HepG2 (cell line): ENCODE data around the gene IQSEC1. TPM values are rescaled to one million over a fixed set of nuclear protein-coding genes. Genes with fewer than 3 reads are reported as not detected.

Experiments
- ATAC-seq: fragments of 200-7000 bp; cut with Tn5 transposase; 3 replicates; pipeline ENCODE4 v1.9.1; 2020; ENCODE audit warnings: mild to moderate bottlenecking, moderate library complexity
- BruUV-seq: library from RNA; stranded (reverse); fragments of 400-500 nt; replicated peaks from 2 replicates; lab custom pipeline; 2021; lab: Mats Ljungman, UMichigan
- CTCF ChIA-PET: fragments of 300-600 bp; formaldehyde crosslinking; extraction: SDS; loops from one replicate; lab custom pipeline; 2021; ENCODE audit warnings: low total read pairs, inconsistent platforms, low intra/inter-chr PET ratio; lab: Yijun Ruan, JAX
- POLR2A ChIA-PET: fragments of 350-600 bp; sonication (Branson Sonifier 250); formaldehyde crosslinking; loops from one replicate; lab custom pipeline; 2020; ENCODE audit warnings: antibody characterized with exemption, inconsistent platforms; lab: Yijun Ruan, JAX
- DNase-seq: peaks from one replicate; pipeline ENCODE4 v3.0.0-alpha.2; 2015; ENCODE audit warnings: low spot score
- FAIRE-seq: peaks from 3 replicates; lab custom pipeline; 2011; peaks lifted over from hg19 to GRCh38; lab: Jason Lieb, UNC
- H2AFZ ChIP-seq: one replicate; pipeline ENCODE4 v1.6.1; 2011; ENCODE audit warnings: low read length, inconsistent platforms
- H3K27ac ChIP-seq: fragments of 300-600 bp; 3 replicates; pipeline ENCODE4 v1.8.0; 2011; ENCODE audit warnings: mixed run types, mild to moderate bottlenecking, mixed read lengths, low read length, inconsistent platforms; ENCODE audit not compliant: insufficient read depth; ENCODE audit errors: extremely low read length
- H3K27me3 ChIP-seq, 2 experiments: fragments of 200-600 bp in 1 of 2; 2 replicates in 1 of 2; 3 replicates in 1 of 2; pipeline versions ENCODE4 v1.6.0 to v1.8.0; 2011; ENCODE audit warnings: low read length in 2 of 2, mild to moderate bottlenecking in 2 of 2, moderate library complexity in 2 of 2, inconsistent platforms in 1 of 2; ENCODE audit not compliant: insufficient read depth in 2 of 2, control insufficient read depth in 1 of 2
- H3K36me3 ChIP-seq, 2 experiments: fragments of 200-600 bp in 1 of 2; replicated peaks in 1 of 2; 2 replicates in 1 of 2; 3 replicates in 1 of 2; pipeline versions ENCODE4 v1.5.1 to v1.8.0; 2011; ENCODE audit warnings: low read length in 2 of 2, inconsistent platforms in 1 of 2; ENCODE audit not compliant: insufficient read depth in 2 of 2, control insufficient read depth in 1 of 2
- H3K4me1 ChIP-seq: 2 replicates; pipeline ENCODE4 v1.5.1; 2012; ENCODE audit warnings: low read length, inconsistent platforms; ENCODE audit not compliant: insufficient read depth
- H3K4me2 ChIP-seq: 2 replicates; pipeline ENCODE4 v1.6.0; 2011; ENCODE audit warnings: low read depth, low read length, inconsistent platforms
- H3K4me3 ChIP-seq, 3 experiments: fragments of 200-600 bp in 1 of 3; sonication (generic), shearing (Covaris generic) in 1 of 3; replicated peaks in 1 of 3; 2 replicates each; pipeline ENCODE4 v1.5.1; 2011 to 2016; ENCODE audit warnings: low read length in 3 of 3, inconsistent platforms in 2 of 3, low read depth in 2 of 3, mild to moderate bottlenecking in 2 of 3, control low read depth in 1 of 3, mixed read lengths in 1 of 3; ENCODE audit not compliant: insufficient read depth in 1 of 3
- H3K79me2 ChIP-seq: one replicate; pipeline ENCODE4 v1.6.1; 2011; ENCODE audit warnings: low read length, inconsistent platforms; ENCODE audit not compliant: insufficient read depth
- H3K9ac ChIP-seq: 2 replicates; pipeline ENCODE4 v1.6.0; 2011; ENCODE audit warnings: mild to moderate bottlenecking, low read depth, low read length, inconsistent platforms; ENCODE audit not compliant: insufficient read depth
- H3K9me3 ChIP-seq: 2 replicates; pipeline ENCODE4 v1.5.1; 2012; ENCODE audit warnings: mild to moderate bottlenecking, low read length
- H4K20me1 ChIP-seq: 2 replicates; pipeline ENCODE4 v1.6.0; 2011; ENCODE audit warnings: inconsistent platforms, mild to moderate bottlenecking, low read length, moderate library complexity; ENCODE audit not compliant: insufficient read depth
- HMG20A ChIP-seq: IDR thresholded peaks from 2 replicates; pipeline ENCODE4 v1.6.1; 2016; ENCODE audit warnings: borderline replicate concordance
- SMAD1 ChIP-seq: sonication (generic); formaldehyde crosslinking; IDR thresholded peaks from 2 replicates; pipeline ENCODE4 v1.4.0; 2020; ENCODE audit warnings: missing genetic modification reagents, low read depth, mild to moderate bottlenecking, borderline replicate concordance
- ZKSCAN1 ChIP-seq: fragments of 150-350 bp; IDR thresholded peaks from 2 replicates; pipeline ENCODE4 v1.6.1; 2014; ENCODE audit warnings: low read length
- ZNF768 ChIP-seq: sonication (generic); formaldehyde crosslinking; IDR thresholded peaks from 2 replicates; pipeline ENCODE4 v1.4.0; 2020; ENCODE audit warnings: missing genetic modification reagents
- WGBS: methylation state at CpG from one replicate; pipeline ENCODE4 v1.1.6; 2017; ENCODE audit warnings: low lambda C conversion rate; 5-methylcytosine and 5-hydroxymethylcytosine counted together
- in situ Hi-C: cut with HindIII; loops from 2 replicates; pipeline ENCODE4 v1.10.0; 2017; ENCODE audit warnings: low pct_unique_long_range_greater_than_20kb; ENCODE audit not compliant: extremely low pct_ligation_motif_present
- intact Hi-C: fragments of 100-400 bp; cut with micrococcal nuclease; formaldehyde crosslinking; loops from one replicate; pipeline ENCODE4 v1.10.0; 2022; ENCODE audit not compliant: unreplicated experiment
- polyA plus RNA-seq, 8 experiments: library from polyadenylated mRNA; depleted of rRNA in 3 of 8; stranded (reverse) in 7 of 8; unstranded in 1 of 8; fragments of >200 nt; fragmentation: Illumina TruSeq in 4 of 8; extraction: Trizol in 4 of 8; gene quantifications; 2 replicates each; pipeline versions ENCODE4 v1.2.1 to v1.2.3, GENCODE V29; 2011 to 2016; ENCODE audit warnings: low read depth in 4 of 8, missing spikeins in 1 of 8, mixed read lengths in 1 of 8; ENCODE audit not compliant: insufficient read depth in 1 of 8
- total RNA-seq, 5 experiments: library from RNA; depleted of rRNA; stranded (reverse); fragments of >200 nt; fragmentation: Illumina TruSeq; extraction: Trizol; gene quantifications; 2 replicates each; pipeline ENCODE4 v1.2.3, GENCODE V29; 2016; ENCODE audit warnings: low read depth in 1 of 5
- TF ChIP-seq, protein P1 (sequence below): IDR thresholded peaks from 2 replicates; pipeline ENCODE4 v1.6.1; 2018; ENCODE audit warnings: missing genetic modification reagents, mild to moderate bottlenecking, missing compliant biosample characterization
- TF ChIP-seq, protein P2 (sequence below): sonication (generic); formaldehyde crosslinking; IDR thresholded peaks from 2 replicates; pipeline ENCODE4 v1.4.0; 2020; ENCODE audit warnings: missing genetic modification reagents

The IQSEC1 gene
- total and polyA plus RNA-seq, 2 of the 13 experiments (the other 11 are each of a cell fraction or from before 2014, with no cell fraction given), result 17.4 to 20.2 TPM

- no peak overlapping the region for H3K4me3 ChIP-seq
- CTCF ChIA-PET, result no interaction called here
- 93% methylated on average over 4 of the region's 5 CpGs for WGBS
- no peak overlapping the region for H3K9ac ChIP-seq
- BruUV-seq, result no TSS peak
- no peak for DNase-seq
- no peak overlapping the region for H3K27ac ChIP-seq
- no peaks in the 10 kb centered on the region for H3K27me3 ChIP-seq
- H3K9me3 ChIP-seq, result no peaks in the 10 kb centered on the region
- peaks cover 16% of the 10 kb centered on the region; the same call in 1 of the 2 replicates for H4K20me1 ChIP-seq
- no peaks in the 10 kb centered on the region for H3K79me2 ChIP-seq
- FAIRE-seq, result no peak
- H2AFZ ChIP-seq, result no peak overlapping the region
- no peak for ATAC-seq
- TF ChIP-seq SMAD1 (CRISPR knock-in tag) (no peak), HMG20A (CRISPR knock-in tag) (no peak), ZNF768 (CRISPR knock-in tag) (peak; percentile 63; the same call in 1 of the 2 replicates), ZKSCAN1 (peak; percentile 64; the same call in 1 of the 2 replicates)
- TF ChIP-seq, protein P1, sequence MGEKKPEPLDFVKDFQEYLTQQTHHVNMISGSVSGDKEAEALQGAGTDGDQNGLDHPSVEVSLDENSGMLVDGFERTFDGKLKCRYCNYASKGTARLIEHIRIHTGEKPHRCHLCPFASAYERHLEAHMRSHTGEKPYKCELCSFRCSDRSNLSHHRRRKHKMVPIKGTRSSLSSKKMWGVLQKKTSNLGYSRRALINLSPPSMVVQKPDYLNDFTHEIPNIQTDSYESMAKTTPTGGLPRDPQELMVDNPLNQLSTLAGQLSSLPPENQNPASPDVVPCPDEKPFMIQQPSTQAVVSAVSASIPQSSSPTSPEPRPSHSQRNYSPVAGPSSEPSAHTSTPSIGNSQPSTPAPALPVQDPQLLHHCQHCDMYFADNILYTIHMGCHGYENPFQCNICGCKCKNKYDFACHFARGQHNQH (CRISPR knock-in tag), result no peak
- TF ChIP-seq, protein P2, sequence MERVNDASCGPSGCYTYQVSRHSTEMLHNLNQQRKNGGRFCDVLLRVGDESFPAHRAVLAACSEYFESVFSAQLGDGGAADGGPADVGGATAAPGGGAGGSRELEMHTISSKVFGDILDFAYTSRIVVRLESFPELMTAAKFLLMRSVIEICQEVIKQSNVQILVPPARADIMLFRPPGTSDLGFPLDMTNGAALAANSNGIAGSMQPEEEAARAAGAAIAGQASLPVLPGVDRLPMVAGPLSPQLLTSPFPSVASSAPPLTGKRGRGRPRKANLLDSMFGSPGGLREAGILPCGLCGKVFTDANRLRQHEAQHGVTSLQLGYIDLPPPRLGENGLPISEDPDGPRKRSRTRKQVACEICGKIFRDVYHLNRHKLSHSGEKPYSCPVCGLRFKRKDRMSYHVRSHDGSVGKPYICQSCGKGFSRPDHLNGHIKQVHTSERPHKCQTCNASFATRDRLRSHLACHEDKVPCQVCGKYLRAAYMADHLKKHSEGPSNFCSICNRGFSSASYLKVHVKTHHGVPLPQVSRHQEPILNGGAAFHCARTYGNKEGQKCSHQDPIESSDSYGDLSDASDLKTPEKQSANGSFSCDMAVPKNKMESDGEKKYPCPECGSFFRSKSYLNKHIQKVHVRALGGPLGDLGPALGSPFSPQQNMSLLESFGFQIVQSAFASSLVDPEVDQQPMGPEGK (CRISPR knock-in tag), result no peak
- H3K4me2 ChIP-seq, result no peak overlapping the region
- POLR2A ChIA-PET, result interaction anchor here (2.4 kb wide), 1 partner anchor 22 kb away, joined by 10 read pairs; no protein-coding TSS in a partner anchor
- no peaks in the 10 kb centered on the region for H3K36me3 ChIP-seq
- in situ Hi-C loops (no loop called here), intact Hi-C loops (no loop called here)
- peaks cover 34% of the 10 kb centered on the region for H3K4me1 ChIP-seq
Measured at GRCh38 chr3:12988728-12989454, 84.3 kb downstream of the IQSEC1 start.
